ENCODE data around the gene EYA2.
A peak's percentile ranks its signal among the peaks of the same experiment; 100 is the strongest.

EYA2 gene

DNA sequence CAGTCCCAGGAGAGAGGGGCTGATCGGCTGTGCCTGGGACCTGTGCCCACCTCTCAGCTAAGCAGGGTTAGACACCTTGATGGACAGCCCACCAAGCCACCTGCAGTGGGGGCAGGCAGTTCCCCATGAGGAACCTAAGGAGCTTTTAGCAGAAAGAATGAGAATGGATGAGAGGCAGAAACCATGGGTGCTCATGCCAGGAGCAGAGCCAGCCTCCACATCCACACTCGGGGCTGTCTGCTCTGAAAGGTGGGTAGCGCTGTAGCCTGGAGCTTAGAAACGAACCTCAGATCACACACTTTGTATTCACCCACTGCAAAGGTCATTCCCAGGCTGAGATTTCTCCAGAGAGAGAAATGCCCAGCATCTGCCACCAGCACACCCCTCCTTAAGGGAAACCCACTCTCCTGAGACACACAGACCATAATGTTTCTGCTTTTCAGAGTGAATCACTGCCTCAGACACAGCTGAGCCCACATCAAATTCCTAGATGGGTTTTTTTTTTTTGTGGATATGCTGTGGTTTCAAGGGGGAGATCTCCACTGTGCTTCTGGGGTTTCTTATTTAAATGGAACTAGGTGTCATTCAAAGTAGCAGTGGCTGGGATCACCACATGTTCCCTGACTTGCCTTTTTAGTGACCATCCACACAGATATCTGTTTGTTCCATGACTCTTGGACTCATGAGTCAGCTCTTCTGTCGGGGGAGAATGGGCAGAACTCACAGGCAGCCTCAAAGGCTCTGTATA, 218.9 kb downstream of the EYA2 start:
- no peak for DNase-seq (ENCODE audit: low spot score)

DNA sequence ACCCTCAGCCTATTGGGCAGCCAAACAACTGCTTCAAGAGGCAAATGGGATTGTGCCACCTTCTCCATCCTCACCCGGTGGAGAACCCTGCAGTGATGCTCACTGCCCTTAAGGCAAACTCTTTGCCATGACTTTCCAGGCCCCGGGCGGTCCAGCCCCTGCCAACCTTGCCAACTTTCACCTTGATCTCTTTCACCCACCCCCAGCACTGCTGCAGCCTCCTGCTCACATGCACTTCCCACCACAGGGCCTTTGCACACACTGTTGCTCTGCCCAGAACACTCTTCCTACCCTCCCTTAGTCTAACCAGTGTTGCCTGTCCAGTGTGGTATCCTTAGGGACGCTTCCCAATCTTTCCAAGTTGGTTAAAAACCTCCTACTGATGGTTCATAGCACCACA, 221.1 kb downstream of the EYA2 start:
- DNase-seq (ENCODE audit: low spot score), result no peak

DNA sequence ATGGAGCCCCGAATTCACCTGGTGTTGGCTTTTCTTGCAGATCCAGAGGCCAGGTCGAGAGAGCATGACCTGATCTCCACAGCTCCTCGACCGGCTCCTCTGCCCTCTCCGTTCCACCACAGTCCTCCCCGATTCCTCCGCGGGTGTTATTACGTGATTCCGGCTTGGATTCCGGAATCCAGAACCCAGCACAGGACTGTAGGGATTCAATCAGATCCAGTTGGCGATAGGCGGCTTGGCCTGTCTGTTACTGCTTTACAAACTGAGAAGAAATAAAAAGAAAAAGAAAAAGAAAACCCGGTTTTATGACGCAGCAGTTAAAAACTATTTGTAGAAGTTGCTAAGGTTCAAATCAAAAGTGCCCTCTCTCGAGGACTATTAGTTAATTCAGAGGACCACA, 222.7 kb downstream of the EYA2 start:
- DNase-seq (ENCODE audit: low spot score), result no peak

DNA sequence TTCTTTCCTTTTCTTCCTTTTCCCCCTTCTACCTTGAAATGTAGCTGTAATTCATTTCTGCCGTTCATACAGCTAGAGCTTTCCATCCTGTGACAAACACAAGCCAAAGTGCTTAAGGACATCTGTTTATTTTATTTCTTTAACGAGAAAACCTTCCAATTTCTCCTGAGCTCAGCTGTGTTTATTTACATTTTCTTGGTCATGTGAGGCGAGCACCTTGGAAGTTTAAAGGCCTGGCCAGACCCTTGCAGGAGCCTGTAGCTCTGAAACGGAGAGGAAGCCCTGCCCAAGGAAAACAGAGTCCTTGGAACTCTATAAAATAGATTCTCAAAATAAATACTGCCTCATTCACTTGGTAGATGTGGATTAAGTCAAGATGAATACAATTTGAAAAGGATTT, 223.1 kb downstream of the EYA2 start:
- DNase-seq (ENCODE audit: low spot score), result no peak

DNA sequence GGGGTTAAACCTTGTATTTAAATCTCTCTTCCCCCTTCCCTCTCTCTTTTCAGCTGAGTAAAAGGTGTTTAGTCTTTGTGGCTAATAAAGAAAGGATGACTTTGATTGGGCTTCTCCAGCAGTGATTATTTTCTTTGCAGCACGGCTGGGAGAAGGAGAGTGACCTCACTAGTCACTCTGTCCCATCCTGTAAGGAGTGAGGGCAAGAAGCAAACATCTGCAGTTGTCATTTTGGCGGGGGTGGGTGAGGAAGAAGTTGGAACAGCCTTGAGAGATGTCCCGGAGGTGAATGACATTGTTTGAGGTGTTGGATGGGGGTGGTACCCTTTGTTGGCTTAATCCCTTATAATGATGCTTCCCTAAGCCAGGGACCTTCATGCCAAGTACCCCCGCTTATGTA, 223.6 kb downstream of the EYA2 start:
- DNase-seq (ENCODE audit: low spot score), result peak; percentile 38

DNA sequence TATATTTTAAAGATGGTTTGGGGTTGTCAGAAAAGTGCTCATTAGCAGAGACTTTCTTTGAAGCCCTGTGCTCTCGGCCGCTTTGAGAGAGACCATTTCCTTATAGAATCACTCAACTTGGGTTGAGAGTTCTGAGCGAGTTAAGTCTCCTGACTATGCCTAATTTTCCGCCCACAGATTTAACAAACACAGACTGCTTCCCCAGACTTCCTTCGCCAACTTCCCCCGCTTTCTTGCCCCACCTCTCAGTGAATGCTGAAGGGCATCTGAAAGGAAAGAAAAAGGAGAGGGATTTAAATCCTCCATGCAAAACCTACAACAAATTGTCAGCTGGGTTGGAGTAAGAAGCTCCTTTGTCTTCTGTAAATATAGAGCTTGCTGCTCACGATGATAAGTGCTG, 224.0 kb downstream of the EYA2 start:
- no peak for DNase-seq (ENCODE audit: low spot score)

DNA sequence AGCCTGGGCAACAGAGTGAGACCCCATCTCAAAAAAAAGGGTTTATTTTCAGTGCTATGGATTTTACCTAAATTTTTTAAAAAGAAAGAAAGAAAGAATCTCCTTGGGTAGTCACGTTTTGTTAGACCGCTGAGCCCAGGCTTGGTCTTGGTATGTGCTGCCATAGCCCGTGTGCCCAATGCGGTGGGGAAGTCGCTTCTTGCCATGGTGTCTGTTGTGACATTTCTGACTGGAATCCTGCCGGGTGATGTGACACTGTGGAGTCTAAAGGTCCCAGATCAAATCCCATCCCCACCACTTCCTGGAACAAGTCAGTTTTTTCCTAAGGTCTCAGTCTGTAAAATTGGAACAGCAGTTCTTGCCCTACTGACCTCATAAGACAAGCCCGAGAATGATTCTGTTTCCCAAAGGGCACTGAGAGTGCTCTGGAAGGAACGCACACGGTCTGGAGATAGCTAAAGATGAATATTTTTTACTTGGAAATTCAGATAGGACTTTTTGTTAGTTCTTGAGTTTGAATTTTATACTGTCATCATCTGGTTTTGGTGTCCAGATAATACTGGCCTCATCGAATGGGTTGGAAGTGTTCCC, 225.8 kb downstream of the EYA2 start:
- DNase-seq (ENCODE audit: low spot score), result no peak

DNA sequence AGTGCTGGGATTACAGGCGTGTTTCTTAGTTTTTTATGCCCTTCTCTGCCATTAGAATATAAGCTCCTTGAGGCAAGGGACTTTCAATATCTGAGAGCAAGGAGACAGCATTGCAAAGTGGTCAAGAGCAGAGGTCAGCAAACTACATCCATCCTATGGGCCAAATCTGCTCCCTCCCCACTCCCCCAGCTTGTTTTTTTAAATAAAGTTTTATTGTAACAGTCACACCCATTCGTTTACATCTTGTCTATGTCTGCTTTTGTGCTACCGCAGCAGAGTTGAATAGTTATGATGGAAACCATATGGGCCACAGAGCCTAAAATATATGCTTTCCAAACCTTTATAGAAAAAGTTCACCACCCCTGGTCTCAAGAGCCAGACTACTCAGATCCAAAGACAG, 227.9 kb downstream of the EYA2 start:
- no peak for DNase-seq (ENCODE audit: low spot score)

DNA sequence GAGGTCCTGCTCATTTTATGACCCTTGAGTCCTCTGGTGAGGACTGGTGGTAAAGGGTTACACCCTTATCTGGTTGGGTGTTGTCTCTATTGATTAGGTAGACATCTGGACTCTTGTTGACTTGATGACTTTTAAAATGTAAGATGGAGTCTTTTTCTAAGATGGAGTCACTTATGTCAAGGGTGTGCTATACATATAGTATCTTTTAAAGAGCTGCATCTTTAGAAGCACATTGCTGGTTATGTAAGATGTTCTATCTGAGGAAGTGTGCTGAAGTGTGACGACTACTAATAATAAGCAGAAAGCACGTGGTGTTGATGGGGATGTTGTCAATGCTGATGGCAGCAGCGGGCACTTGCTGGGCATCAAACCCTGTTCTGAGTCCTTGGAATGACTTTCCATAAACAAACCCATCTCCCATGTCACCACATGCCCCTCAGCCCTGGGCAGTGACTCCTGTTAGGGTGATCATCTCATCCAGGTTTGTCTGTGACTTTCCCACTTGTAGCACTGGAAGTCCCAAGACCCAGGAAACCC, 229.6 kb downstream of the EYA2 start:
- DNase-seq (ENCODE audit: low spot score), result no peak

DNA sequence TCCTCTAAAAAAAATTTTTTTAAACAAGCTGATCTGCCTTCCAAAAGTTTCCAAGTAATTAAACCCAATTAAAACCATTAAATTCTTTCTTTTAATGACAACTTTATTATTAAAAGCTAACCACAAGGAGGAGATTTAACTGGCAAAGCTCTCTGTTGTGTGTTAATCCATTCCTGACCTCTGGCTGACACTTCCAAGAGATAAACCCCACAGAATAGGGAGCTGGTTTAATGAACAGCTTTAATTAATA, 230.8 kb downstream of the EYA2 start:
- DNase-seq (ENCODE audit: low spot score), result no peak

DNA sequence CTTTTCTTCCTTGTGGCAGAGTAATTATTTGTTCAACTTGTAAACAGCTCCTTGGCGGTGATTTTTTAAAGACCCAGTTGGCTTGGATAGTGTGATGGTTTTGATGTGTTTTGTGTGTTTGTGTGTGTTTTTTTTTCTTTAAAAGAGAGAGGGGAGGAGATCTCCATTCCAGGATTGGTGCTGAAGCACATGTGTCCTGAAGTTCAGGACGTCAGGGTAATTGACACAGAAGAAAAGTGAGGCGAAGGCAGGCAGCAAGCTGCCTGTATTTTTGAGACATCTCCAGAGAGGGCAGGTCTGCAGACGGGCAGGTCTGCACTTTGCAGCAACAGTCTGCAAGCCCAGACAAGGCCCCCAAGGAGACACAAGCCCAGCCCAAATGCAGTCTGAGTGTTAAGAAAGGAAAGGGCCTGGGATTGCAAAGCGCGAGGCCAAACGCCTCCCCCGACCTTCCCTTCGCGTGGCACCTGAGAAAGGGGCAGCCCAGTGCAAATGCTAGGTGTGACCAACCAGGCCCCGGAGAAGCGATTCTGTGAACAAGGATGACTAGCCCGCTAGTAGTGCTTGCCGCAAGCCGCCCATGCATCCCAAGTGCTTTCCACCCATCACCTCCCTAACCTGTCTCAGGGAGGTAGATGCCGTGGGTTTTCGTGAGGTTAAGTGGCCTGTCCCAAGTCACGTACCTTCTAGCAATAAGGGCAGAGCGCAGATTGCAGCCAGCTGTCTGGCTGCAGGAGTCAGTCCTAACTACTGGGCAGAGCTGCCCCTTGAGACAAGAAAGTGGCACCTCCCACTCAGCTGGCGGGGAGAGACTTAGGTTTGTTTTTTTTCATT, 231.3 kb downstream of the EYA2 start:
- no peak for DNase-seq (ENCODE audit: low spot score)

DNA sequence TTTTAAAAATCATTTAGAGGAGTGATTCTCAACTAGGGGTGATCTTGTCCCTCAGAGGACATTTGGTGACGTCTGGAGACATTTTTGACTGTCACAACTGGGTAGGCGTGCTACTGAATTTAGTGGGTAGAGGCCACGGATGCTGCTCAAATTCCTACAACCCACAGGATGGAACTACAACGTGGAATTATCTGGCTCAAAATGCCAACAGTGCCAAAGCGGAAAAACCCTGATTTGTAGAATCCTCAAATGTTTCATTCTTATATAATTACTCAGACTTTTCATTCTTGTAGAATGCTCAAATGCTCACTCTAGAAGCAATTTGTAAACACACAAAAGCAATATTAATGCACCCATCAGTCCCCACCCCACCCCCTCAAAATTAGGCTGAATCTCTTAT, 232.1 kb downstream of the EYA2 start:
- DNase-seq (ENCODE audit: low spot score), result no peak

DNA sequence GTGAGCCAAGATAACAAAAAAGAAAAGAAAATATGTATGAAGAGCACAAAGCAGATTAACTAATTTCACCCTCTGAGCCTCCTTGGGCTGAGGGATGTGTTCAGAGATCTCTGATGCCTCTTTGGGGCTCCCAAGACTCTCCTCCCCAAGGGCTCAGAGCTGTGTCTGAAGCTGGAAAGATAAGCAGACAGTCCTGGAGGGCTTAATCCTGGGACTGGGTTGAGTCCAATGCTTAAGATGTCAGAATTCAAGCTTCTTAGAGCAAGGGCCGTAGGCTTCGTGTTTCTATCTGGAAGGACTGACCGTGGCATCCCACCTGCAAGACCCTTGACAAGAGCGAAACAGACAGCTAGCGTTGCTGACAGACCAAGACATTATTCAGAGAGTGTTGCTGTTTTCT, 232.9 kb downstream of the EYA2 start:
- DNase-seq (ENCODE audit: low spot score), result no peak

DNA sequence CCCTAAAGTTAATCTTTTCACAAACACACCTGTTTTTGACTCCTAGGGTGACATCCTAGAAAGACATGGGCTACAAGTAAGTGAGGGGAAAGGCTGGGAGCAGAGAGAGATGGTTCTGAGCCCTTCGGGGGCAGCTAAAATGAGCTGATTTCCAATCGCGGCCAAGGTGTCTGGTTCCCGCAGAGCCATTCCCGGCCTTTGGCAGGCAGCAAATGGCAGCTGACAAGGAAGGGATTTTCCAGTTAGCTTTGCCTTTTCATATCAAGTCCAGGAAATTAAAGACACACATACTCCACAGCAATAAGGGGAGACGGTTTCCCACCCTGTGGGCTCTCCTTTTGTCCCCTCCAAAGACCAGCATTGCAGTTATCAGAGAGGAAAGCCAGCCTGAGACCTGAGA, 233.4 kb downstream of the EYA2 start:
- DNase-seq (ENCODE audit: low spot score), result no peak

DNA sequence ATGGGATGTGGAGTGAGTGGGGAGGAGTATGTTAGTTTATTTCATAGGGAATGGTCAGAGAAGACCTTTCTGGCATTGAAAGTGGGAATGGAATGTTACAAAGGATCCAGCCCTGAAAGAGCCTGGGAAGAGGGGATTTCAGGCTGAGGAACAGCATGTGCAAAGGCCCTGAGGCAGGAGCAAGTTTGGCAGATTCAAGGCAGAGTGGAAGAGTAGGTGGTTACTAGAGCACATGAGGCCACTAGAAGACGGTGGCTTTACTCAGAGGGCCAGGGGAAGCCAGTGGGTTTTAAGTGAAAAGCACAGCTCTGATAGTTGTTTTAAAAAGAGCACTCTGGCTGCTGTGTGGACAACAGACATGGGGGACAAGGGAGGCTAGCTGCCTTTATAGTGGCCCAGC, 234.7 kb downstream of the EYA2 start:
- DNase-seq (ENCODE audit: low spot score), result no peak

DNA sequence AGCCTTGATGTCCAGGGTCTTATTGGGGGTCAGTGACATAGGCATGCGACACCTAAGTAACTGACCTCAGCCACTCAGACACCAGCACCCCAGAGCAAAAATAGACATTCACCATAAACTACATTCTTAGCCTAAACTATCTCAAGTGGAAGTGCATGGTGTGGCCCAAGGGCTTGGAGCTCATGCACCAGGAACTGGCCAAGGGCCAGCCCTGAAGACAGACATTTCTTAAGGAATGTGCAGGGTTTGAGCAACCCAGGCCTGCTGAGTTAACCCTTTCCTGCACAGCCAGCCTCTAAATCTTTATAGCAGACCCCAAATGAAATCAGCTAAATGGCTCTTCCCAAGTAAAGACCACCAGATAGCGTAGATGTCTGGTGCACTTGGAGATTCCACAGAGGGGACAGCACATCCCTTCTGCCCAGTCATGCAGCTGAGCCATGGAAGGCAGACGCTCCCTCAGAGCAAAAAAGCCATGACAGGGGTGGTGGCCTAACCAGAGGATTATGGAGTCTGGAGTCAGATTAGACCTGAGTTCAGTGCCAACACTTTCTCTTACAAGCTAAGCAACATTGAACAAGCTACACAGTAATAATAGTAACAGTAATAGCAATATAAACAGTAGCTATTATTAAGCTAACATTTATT, 239.3 kb downstream of the EYA2 start:
- DNase-seq (ENCODE audit: low spot score), result no peak

DNA sequence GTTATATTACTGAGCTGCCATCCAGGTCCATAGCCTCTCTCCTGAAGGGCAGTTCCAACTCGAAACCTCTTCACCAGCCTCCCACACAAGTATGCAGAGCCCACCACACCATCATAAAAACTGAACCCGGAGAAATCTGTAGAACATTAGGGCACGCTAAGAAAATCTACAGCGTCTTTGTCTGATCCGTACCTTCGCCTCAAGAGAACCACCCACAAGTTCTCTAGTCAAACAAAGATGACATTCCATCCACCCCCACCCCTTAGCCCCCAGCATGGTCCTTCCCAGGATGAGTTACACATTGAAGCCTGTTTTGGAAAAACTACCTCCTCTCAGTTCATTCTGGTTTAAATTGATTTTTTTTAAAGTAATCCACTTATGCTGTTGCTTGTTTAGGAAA, 242.1 kb downstream of the EYA2 start:
- DNase-seq (ENCODE audit: low spot score), result no peak

DNA sequence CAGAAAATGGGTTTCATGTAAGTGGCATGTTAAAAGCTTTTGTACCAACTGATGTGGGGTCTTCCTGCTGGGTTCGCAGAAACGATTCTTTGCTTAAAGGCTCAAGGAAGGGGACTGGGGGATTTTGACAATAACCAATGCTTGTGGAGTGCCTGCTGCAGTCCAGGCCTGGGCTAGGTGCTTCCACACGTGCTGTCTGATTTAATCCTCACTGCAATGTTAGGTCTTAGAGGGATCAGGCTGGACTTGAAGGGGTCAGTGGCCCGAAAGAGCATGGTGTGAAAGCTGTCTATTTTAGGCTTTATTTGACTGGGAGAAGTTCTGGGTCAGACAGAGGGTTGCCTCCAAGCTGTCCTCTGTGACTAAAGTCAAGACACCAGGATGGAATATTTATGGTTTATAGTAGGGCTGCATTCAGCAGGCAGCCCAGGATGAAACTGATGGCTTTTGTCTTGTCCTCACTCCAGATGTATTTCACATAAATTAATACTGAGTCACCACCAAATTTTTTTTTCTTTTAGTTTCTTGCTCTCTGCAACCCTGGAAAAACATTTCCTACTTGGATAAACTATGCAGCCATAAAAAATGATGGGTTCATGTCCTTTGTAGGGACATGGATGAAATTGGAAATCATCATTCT, 242.7 kb downstream of the EYA2 start:
- DNase-seq (ENCODE audit: low spot score), result no peak

DNA sequence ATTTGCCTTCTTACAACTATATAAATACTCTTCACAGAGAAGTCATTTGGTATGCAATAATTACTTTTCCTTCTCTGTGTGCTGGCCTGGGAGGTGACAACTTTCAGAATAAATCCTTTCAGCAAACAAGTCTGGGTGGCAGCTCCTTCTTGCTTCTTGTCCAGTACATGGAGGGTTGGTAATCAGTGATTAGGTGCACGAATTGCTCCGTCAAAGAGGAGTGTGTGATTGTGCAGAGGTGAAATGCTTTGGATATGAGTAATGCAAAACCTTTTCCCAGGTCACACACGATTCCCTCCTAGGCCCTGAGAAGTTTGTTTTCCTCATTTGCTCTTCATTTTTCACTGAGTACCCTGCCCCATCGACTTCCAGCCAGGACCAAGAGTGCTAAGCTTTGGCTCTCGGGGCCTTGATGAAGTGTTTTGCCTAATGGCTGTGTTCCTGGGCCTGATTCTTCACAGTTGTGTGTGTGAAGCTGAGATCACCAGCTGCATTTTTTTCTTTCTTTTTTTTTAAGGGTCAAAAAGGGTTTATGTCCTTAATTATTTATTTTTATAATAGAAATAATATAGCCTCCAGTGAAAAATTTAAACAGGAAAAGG, 245.4 kb downstream of the EYA2 start:
- no peak for DNase-seq (ENCODE audit: low spot score)

DNA sequence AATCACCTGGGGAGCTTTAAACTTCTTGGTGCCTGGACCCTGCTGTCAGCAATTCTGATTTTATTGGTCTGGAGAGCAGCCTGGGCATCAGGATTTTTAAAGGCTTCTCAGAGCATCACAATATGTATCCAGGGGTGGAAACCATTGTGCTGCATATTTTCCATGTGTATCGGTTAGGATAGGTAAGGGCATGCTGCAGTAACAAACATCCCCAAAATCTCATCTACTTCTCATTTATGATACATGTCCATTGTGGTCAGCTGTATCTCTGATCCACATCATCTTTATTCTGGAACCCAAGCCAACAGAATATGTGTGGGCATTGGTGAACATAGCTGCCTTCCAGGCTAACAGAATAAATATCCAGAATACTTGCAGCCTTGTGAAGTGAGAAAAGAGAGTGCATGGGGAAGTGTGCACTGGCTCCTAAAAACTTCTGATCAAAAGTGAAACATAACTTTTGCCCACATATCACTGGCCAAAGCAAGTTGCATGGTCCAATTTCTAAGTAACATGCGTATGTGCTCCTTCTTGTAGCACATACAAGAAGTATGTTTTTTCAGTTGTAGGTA, 246.8 kb downstream of the EYA2 start:
- DNase-seq (ENCODE audit: low spot score), result no peak

DNA sequence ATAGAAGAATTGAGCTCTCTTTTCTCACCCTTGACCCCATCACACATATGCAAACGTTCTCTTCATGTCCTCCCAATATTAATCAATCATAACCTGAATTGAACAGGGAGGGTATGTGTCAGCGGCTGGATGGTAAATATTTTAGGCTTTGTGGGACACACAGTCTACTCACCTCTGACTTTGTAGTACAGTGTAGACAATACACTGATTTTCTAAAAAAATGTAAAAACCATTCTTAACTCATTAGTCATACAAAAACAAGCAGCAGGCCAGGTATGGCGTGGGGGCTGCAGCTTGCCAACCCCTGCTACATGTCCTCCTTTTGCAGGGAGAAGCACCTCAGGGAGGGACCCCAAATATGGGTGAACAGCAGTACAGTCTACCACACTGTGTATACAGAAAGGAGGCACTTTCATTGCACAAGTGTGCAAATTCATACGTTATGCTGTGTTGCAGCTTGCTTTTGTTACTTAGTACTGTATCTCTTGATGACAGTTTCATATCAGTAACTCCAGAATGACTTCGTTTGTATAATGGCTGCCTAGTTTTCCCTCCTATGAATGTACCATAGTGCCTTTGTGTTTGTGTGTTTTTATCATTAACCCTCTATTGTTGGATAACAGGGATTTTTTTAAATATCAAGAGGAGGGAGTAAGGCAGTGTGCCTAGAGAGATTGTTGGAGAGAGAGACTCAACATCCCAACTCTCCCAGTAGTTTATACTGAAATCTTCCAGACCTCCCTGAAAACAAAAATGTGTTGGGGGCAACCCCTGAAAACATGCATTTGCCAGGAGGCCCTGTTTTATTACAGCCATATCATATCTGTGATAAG, 247.5 kb downstream of the EYA2 start:
- no peak for DNase-seq (ENCODE audit: low spot score)
